HepG2 (cell line): ENCODE data around the gene F12. TPM values are rescaled to one million over a fixed set of nuclear protein-coding genes. Genes with fewer than 3 reads are reported as not detected.

Experiments
- CC2D1A ChIP-seq: sonication (generic); formaldehyde crosslinking; IDR thresholded peaks from 2 replicates; pipeline ENCODE4 v1.8.1; 2023; ENCODE audit warnings: mild to moderate bottlenecking, missing genetic modification reagents
- GATAD2A ChIP-seq: IDR thresholded peaks from 2 replicates; pipeline ENCODE4 v1.6.1; 2016
- JUND ChIP-seq: sonication (generic); formaldehyde crosslinking; IDR thresholded peaks from 2 replicates; pipeline ENCODE4 v1.8.0; 2022; ENCODE audit warnings: mild to moderate bottlenecking, missing genetic modification reagents
- MAFG ChIP-seq: sonication (generic); formaldehyde crosslinking; IDR thresholded peaks from 2 replicates; pipeline ENCODE4 v1.5.1; 2020; ENCODE audit warnings: mild to moderate bottlenecking, missing genetic modification reagents
- MTF1 ChIP-seq: sonication (generic); formaldehyde crosslinking; IDR thresholded peaks from 2 replicates; pipeline ENCODE4 v1.5.0; 2020; ENCODE audit warnings: missing genetic modification reagents
- ZFP36 ChIP-seq: fragments of 150-350 bp; IDR thresholded peaks from 2 replicates; pipeline ENCODE4 v1.6.1; 2018; ENCODE audit warnings: borderline replicate concordance, low read length, low read depth; ENCODE audit not compliant: partially characterized antibody
- ZNF549 ChIP-seq: sonication (generic); formaldehyde crosslinking; IDR thresholded peaks from 2 replicates; pipeline ENCODE4 v1.5.0; 2020; ENCODE audit warnings: missing genetic modification reagents
- ZSCAN25 ChIP-seq: sonication (generic); formaldehyde crosslinking; IDR thresholded peaks from 2 replicates; pipeline ENCODE4 v1.8.0; 2022; ENCODE audit warnings: mild to moderate bottlenecking, missing genetic modification reagents
- polyA plus RNA-seq, 8 experiments: library from polyadenylated mRNA; depleted of rRNA in 3 of 8; stranded (reverse) in 7 of 8; unstranded in 1 of 8; fragments of >200 nt; fragmentation: Illumina TruSeq in 4 of 8; extraction: Trizol in 4 of 8; gene quantifications; 2 replicates each; pipeline versions ENCODE4 v1.2.1 to v1.2.3, GENCODE V29; 2011 to 2016; ENCODE audit warnings: low read depth in 4 of 8, missing spikeins in 1 of 8, mixed read lengths in 1 of 8; ENCODE audit not compliant: insufficient read depth in 1 of 8
- total RNA-seq, 5 experiments: library from RNA; depleted of rRNA; stranded (reverse); fragments of >200 nt; fragmentation: Illumina TruSeq; extraction: Trizol; gene quantifications; 2 replicates each; pipeline ENCODE4 v1.2.3, GENCODE V29; 2016; ENCODE audit warnings: low read depth in 1 of 5
- TF ChIP-seq, protein P1 (sequence below): sonication (generic); formaldehyde crosslinking; IDR thresholded peaks from 2 replicates; pipeline ENCODE4 v1.9.0; 2022; ENCODE audit warnings: low read depth, missing genetic modification reagents
- TF ChIP-seq, protein P2 (sequence below): sonication (generic); formaldehyde crosslinking; IDR thresholded peaks from 2 replicates; pipeline ENCODE4 v1.4.0; 2020; ENCODE audit warnings: missing genetic modification reagents
- TF ChIP-seq, protein P3 (sequence below): sonication (generic); formaldehyde crosslinking; IDR thresholded peaks from 2 replicates; pipeline ENCODE4 v1.4.0; 2020; ENCODE audit warnings: missing genetic modification reagents, mild to moderate bottlenecking, borderline replicate concordance
- TF ChIP-seq, protein P4 (sequence below): IDR thresholded peaks from 2 replicates; pipeline ENCODE4 v1.6.1; 2016; ENCODE audit warnings: missing compliant biosample characterization, missing genetic modification reagents, borderline replicate concordance
- TF ChIP-seq, protein P5 (sequence below): sonication (generic); formaldehyde crosslinking; IDR thresholded peaks from 2 replicates; pipeline ENCODE4 v1.9.0; 2021; ENCODE audit warnings: missing genetic modification reagents, borderline replicate concordance

Gene F12
- total and polyA plus RNA-seq, 2 of the 13 experiments (the other 11 are each of a cell fraction or from before 2014, with no cell fraction given): 2.5 to 3.0 TPM

DNA sequence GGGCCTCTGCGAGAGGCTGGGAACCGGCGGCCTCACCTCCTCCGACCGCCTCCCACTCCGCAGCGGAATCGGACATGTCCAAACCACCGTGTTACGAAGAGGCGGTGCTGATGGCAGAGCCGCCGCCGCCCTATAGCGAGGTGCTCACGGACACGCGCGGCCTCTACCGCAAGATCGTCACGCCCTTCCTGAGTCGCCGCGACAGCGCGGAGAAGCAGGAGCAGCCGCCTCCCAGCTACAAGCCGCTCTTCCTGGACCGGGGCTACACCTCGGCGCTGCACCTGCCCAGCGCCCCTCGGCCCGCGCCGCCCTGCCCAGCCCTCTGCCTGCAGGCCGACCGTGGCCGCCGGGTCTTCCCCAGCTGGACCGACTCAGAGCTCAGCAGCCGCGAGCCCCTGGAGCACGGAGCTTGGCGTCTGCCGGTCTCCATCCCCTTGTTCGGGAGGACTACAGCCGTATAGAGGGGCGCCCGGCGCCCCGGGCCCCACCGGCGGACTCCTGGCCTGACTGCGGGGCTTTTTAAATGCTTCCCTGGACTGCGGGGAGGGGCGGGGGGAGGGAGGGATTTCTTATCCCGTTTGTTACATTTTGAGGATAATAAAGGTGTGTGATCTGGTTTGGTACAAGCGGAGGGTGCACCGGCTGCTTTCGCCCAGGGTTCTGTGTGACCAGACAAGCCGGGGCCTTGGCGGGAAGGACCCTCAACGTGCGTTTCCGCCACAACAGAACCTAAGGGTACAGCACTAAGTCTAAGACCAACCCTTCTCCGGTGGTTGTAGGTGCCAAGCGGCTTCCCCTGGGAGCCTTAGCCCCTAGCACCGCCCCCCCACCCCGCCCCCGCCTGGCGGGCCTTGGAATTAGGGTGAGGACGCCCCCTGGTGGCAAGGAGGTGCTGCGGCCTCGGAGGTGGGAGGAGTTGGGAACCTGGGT, 46.6 kb upstream of the F12 start (continued):
- TF ChIP-seq, protein P1, sequence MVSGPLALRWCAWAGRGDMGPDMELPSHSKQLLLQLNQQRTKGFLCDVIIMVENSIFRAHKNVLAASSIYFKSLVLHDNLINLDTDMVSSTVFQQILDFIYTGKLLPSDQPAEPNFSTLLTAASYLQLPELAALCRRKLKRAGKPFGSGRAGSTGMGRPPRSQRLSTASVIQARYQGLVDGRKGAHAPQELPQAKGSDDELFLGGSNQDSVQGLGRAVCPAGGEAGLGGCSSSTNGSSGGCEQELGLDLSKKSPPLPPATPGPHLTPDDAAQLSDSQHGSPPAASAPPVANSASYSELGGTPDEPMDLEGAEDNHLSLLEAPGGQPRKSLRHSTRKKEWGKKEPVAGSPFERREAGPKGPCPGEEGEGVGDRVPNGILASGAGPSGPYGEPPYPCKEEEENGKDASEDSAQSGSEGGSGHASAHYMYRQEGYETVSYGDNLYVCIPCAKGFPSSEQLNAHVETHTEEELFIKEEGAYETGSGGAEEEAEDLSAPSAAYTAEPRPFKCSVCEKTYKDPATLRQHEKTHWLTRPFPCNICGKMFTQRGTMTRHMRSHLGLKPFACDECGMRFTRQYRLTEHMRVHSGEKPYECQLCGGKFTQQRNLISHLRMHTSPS (CRISPR knock-in tag): no peak
- no peak for TF ChIP-seq MAFG
- TF ChIP-seq, protein P2, sequence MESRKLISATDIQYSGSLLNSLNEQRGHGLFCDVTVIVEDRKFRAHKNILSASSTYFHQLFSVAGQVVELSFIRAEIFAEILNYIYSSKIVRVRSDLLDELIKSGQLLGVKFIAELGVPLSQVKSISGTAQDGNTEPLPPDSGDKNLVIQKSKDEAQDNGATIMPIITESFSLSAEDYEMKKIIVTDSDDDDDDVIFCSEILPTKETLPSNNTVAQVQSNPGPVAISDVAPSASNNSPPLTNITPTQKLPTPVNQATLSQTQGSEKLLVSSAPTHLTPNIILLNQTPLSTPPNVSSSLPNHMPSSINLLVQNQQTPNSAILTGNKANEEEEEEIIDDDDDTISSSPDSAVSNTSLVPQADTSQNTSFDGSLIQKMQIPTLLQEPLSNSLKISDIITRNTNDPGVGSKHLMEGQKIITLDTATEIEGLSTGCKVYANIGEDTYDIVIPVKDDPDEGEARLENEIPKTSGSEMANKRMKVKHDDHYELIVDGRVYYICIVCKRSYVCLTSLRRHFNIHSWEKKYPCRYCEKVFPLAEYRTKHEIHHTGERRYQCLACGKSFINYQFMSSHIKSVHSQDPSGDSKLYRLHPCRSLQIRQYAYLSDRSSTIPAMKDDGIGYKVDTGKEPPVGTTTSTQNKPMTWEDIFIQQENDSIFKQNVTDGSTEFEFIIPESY (CRISPR knock-in tag): peak; percentile 36; the same call in 1 of the 2 replicates
- TF ChIP-seq, protein P3, sequence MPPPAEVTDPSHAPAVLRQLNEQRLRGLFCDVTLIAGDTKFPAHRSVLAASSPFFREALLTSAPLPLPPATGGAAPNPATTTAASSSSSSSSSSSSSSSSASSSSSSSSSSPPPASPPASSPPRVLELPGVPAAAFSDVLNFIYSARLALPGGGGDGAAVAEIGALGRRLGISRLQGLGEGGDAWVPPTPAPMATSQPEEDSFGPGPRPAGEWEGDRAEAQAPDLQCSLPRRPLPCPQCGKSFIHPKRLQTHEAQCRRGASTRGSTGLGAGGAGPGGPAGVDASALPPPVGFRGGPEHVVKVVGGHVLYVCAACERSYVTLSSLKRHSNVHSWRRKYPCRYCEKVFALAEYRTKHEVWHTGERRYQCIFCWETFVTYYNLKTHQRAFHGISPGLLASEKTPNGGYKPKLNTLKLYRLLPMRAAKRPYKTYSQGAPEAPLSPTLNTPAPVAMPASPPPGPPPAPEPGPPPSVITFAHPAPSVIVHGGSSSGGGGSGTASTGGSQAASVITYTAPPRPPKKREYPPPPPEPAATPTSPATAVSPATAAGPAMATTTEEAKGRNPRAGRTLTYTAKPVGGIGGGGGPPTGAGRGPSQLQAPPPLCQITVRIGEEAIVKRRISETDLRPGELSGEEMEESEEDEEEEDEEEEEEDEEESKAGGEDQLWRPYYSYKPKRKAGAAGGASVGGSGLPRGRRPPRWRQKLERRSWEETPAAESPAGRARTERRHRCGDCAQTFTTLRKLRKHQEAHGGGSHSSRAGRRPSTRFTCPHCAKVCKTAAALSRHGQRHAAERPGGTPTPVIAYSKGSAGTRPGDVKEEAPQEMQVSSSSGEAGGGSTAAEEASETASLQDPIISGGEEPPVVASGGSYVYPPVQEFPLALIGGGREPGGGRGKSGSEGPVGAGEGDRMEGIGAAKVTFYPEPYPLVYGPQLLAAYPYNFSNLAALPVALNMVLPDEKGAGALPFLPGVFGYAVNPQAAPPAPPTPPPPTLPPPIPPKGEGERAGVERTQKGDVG (CRISPR knock-in tag): no peak
- TF ChIP-seq ZSCAN25 (CRISPR knock-in tag): no peak
- TF ChIP-seq, protein P4, sequence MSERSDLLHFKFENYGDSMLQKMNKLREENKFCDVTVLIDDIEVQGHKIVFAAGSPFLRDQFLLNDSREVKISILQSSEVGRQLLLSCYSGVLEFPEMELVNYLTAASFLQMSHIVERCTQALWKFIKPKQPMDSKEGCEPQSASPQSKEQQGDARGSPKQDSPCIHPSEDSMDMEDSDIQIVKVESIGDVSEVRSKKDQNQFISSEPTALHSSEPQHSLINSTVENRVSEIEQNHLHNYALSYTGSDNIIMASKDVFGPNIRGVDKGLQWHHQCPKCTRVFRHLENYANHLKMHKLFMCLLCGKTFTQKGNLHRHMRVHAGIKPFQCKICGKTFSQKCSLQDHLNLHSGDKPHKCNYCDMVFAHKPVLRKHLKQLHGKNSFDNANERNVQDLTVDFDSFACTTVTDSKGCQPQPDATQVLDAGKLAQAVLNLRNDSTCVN (CRISPR knock-in tag): no peak
- peak; percentile 45; the same call in 1 of the 2 replicates for TF ChIP-seq GATAD2A (CRISPR knock-in tag)
- TF ChIP-seq ZFP36: no peak
- 0 out of 2 replicates have a peak, but pooled peaks have one; percentile 17 for TF ChIP-seq CC2D1A (CRISPR knock-in tag)
- TF ChIP-seq, protein P5, sequence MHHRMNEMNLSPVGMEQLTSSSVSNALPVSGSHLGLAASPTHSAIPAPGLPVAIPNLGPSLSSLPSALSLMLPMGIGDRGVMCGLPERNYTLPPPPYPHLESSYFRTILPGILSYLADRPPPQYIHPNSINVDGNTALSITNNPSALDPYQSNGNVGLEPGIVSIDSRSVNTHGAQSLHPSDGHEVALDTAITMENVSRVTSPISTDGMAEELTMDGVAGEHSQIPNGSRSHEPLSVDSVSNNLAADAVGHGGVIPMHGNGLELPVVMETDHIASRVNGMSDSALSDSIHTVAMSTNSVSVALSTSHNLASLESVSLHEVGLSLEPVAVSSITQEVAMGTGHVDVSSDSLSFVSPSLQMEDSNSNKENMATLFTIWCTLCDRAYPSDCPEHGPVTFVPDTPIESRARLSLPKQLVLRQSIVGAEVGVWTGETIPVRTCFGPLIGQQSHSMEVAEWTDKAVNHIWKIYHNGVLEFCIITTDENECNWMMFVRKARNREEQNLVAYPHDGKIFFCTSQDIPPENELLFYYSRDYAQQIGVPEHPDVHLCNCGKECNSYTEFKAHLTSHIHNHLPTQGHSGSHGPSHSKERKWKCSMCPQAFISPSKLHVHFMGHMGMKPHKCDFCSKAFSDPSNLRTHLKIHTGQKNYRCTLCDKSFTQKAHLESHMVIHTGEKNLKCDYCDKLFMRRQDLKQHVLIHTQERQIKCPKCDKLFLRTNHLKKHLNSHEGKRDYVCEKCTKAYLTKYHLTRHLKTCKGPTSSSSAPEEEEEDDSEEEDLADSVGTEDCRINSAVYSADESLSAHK (CRISPR knock-in tag): no peak
- TF ChIP-seq MTF1: no peak
- no peak for TF ChIP-seq ZNF549
- no peak; the same call in none of the 2 replicates for TF ChIP-seq JUND (CRISPR knock-in tag)
